Testis (tissue), 3 donors: ENCODE measurements around the gene CCKAR. TPM values are rescaled to one million over a fixed set of nuclear protein-coding genes. Genes with fewer than 3 reads are reported as not detected.
"Not testable (repeated sequence)": the region's sequence is repeated elsewhere in the genome, so short reads cannot be mapped to it uniquely, and the experiment has no call there.

Experiments
- DNase-seq: peaks from one replicate; pipeline ENCODE4 v3.0.0-alpha.2; 2019
- H3K27ac ChIP-seq, 2 donors: fragments of 200-600 bp; sonication (generic); one replicate each; pipeline ENCODE4 v1.5.1; 2019
- H3K27me3 ChIP-seq: fragments of 200-600 bp; sonication (generic); one replicate; pipeline ENCODE4 v1.5.1; 2019
- H3K36me3 ChIP-seq: fragments of 200-600 bp; sonication (generic); one replicate; pipeline ENCODE4 v1.5.1; 2017; ENCODE audit warnings: low read depth; ENCODE audit errors: missing control alignments
- H3K4me1 ChIP-seq: fragments of 200-600 bp; sonication (generic); one replicate; pipeline ENCODE4 v1.5.1; 2019
- H3K4me3 ChIP-seq, 2 donors: fragments of 200-600 bp; sonication (generic); one replicate each; pipeline ENCODE4 v1.5.1; 2017 to 2019
- H3K9me3 ChIP-seq: fragments of 200-600 bp; sonication (generic); one replicate; pipeline ENCODE4 v1.5.1; 2017
- CTCF ChIP-seq, 3 experiments: fragments of 450-650 bp in 2 of 3; fragments of 200-600 bp in 1 of 3; sonication (generic) in 1 of 3; IDR thresholded peaks; one replicate each; pipeline ENCODE4 v1.5.1; 2016 to 2019; ENCODE audit warnings: antibody characterized with exemption in 3 of 3, mild to moderate bottlenecking in 2 of 3, moderate library complexity in 1 of 3
- POLR2A ChIP-seq: fragments of 450-650 bp; IDR thresholded peaks from one replicate; pipeline ENCODE4 v1.6.1; 2017; ENCODE audit warnings: antibody characterized with exemption, mild to moderate bottlenecking, moderate library complexity
- WGBS, 2 donors: methylation state at CpG; one replicate each; pipeline ENCODE4 v1.1.5; 2018; 5-methylcytosine and 5-hydroxymethylcytosine counted together
- intact Hi-C: fragments of 100-400 bp; cut with DNase I; formaldehyde crosslinking; loops from one replicate; pipeline ENCODE4 v1.15.1; 2023; ENCODE audit warnings: low total_unique reads
- polyA plus RNA-seq: library from polyadenylated mRNA; stranded (reverse); fragments of 350-450 nt; fragmentation: Illumina TruSeq; extraction: RNeasy Lipid Tissue Mini Kit (QIAGEN cat#74804); gene quantifications from one replicate; pipeline ENCODE4 v1.2.3, GENCODE V29; 2014; ENCODE audit warnings: low read depth, low replicate concordance; ENCODE audit not compliant: insufficient read depth
- total RNA-seq, 2 donors: library from RNA; depleted of rRNA; stranded (reverse); fragments of >200 nt; gene quantifications; one replicate each; pipeline ENCODE4 v1.2.3, GENCODE V29; 2016

CCKAR gene
- total and polyA plus RNA-seq, 3 donors from 2014 or later: 0.56 TPM; not detected in 2

GRCh38 chr4:26503844-26504243, 13.6 kb upstream of the CCKAR start:
- Histone ChIP-seq H3K27me3 (no peaks in the 10 kb centered on the region), H3K27ac (no peak overlapping the region), H3K4me1 (no peaks in the 10 kb centered on the region), H3K4me3 (no peak overlapping the region), H3K9me3 (no peaks in the 10 kb centered on the region), H3K36me3 (no peaks in the 10 kb centered on the region)
- TF ChIP-seq CTCF (IDR thresholded peaks at IDR 0.05) (no peak), POLR2A (no peak)
- DNase-seq: no peak
- intact Hi-C loops: no loop called here
- 88 to 94% methylated on average over 4 of the region's 4 CpGs for WGBS, 2 donors

- no peaks in the 10 kb centered on the region for H3K27me3 ChIP-seq
- 67 to 85% methylated on average over 5 of the region's 5 CpGs for WGBS, 2 donors
- H3K4me3 ChIP-seq: no peak overlapping the region
- no peak overlapping the region for H3K27ac ChIP-seq
- H3K36me3 ChIP-seq: no peaks in the 10 kb centered on the region
- no peaks in the 10 kb centered on the region for H3K4me1 ChIP-seq
- no peak for DNase-seq
- H3K9me3 ChIP-seq: no peaks in the 10 kb centered on the region
- intact Hi-C loops: no loop called here
- TF ChIP-seq POLR2A (no peak), CTCF (IDR thresholded peaks at IDR 0.05) (no peak)
Measured at GRCh38 chr4:26503427-26503826, 13.1 kb upstream of the CCKAR start.

- H3K4me3 ChIP-seq, DNase-seq, H3K27me3 ChIP-seq, intact Hi-C loops, H3K4me1 ChIP-seq, H3K9me3 ChIP-seq, H3K36me3 ChIP-seq, H3K27ac ChIP-seq: not testable (repeated sequence)
- 80 to 94% methylated on average over 9 of the region's 9 CpGs for WGBS, 2 donors
Measured at GRCh38 chr4:26500565-26500999, 10.3 kb upstream of the CCKAR start.

- intact Hi-C loops: no loop called here
- 75 to 76% methylated on average over 8 of the region's 8 CpGs for WGBS, 2 donors
- H3K9me3 ChIP-seq: no peaks in the 10 kb centered on the region
- H3K36me3 ChIP-seq: no peaks in the 10 kb centered on the region
- H3K4me3 ChIP-seq: no peak overlapping the region
- no peak overlapping the region for H3K27ac ChIP-seq
- no peak for DNase-seq
- H3K4me1 ChIP-seq: no peaks in the 10 kb centered on the region
- TF ChIP-seq POLR2A: no peak
- no peak for TF ChIP-seq CTCF (IDR thresholded peaks at IDR 0.05)
- no peaks in the 10 kb centered on the region for H3K27me3 ChIP-seq
Measured at GRCh38 chr4:26496207-26496783, 6.0 kb upstream of the CCKAR start.

- TF ChIP-seq CTCF (IDR thresholded peaks at IDR 0.05): no peak
- no peak for TF ChIP-seq POLR2A
- Histone ChIP-seq H3K4me3 (no peak overlapping the region), H3K27me3 (no peaks in the 10 kb centered on the region), H3K4me1 (no peaks in the 10 kb centered on the region), H3K9me3 (no peaks in the 10 kb centered on the region), H3K27ac (no peak overlapping the region), H3K36me3 (no peaks in the 10 kb centered on the region)
- WGBS, 2 donors: 86 to 95% methylated on average over 4 of the region's 4 CpGs
- intact Hi-C loops: no loop called here
- DNase-seq: no peak
Measured at GRCh38 chr4:26493461-26493860, 3.2 kb upstream of the CCKAR start.
